CD14-positive monocyte (primary cell): ENCODE data around the gene BSDC1. TPM values are rescaled to one million over a fixed set of nuclear protein-coding genes. Genes with fewer than 3 reads are reported as not detected.
A peak's percentile ranks its signal among the peaks of the same experiment; 100 is the strongest.

Source experiments
- DNase-seq, 3 donors: peaks; one replicate each; pipeline ENCODE4 v3.0.0-alpha.2; 2011 to 2022
- H2AFZ ChIP-seq: 2 replicates; pipeline ENCODE4 v1.6.0; 2012; ENCODE audit warnings: mild to moderate bottlenecking, low read depth, low read length, inconsistent platforms; ENCODE audit not compliant: insufficient read depth, poor library complexity, severe bottlenecking
- H3K27ac ChIP-seq, 2 donors: 1 replicate in 1 of 2; 2 replicates in 1 of 2; pipeline ENCODE4 v1.5.1; 2012 to 2013; ENCODE audit warnings: low read length in 2 of 2, control low read depth in 1 of 2, inconsistent platforms in 1 of 2, low read depth in 1 of 2, mild to moderate bottlenecking in 1 of 2
- H3K27me3 ChIP-seq, 2 donors: one replicate each; pipeline versions ENCODE4 v1.6.0 to v1.6.1; 2011 to 2013; ENCODE audit warnings: low read length in 2 of 2; ENCODE audit not compliant: control insufficient read depth in 2 of 2, insufficient read depth in 2 of 2
- H3K36me3 ChIP-seq, 2 donors: replicated peaks in 1 of 2; 1 replicate in 1 of 2; 2 replicates in 1 of 2; pipeline versions ENCODE4 v1.5.1 to v1.6.1; 2012 to 2013; ENCODE audit warnings: low read length in 2 of 2, control low read depth in 1 of 2, inconsistent platforms in 1 of 2, mild to moderate bottlenecking in 1 of 2; ENCODE audit not compliant: insufficient read depth in 2 of 2, control insufficient read depth in 1 of 2
- H3K4me1 ChIP-seq, 2 donors: 1 replicate in 1 of 2; 2 replicates in 1 of 2; pipeline versions ENCODE4 v1.5.1 to v1.6.1; 2012 to 2013; ENCODE audit warnings: low read length in 2 of 2, control low read depth in 1 of 2, inconsistent platforms in 1 of 2, mild to moderate bottlenecking in 1 of 2, moderate library complexity in 1 of 2; ENCODE audit not compliant: insufficient read depth in 2 of 2, control insufficient read depth in 1 of 2
- H3K4me2 ChIP-seq: replicated peaks from 2 replicates; pipeline ENCODE3; 2012; ENCODE audit warnings: low read length, moderate library complexity, mild to moderate bottlenecking; ENCODE audit not compliant: poor library complexity, severe bottlenecking; ENCODE audit errors: extremely low read depth
- H3K4me3 ChIP-seq, 3 experiments: fragments of 200-600 bp in 1 of 3; sonication (generic) in 1 of 3; replicated peaks in 1 of 3; 1 replicate in 2 of 3; 2 replicates in 1 of 3; pipeline ENCODE4 v1.5.1; 2011 to 2013; ENCODE audit warnings: low read length in 3 of 3, mild to moderate bottlenecking in 3 of 3, control low read depth in 2 of 3, low read depth in 2 of 3, inconsistent platforms in 1 of 3, moderate library complexity in 1 of 3
- H3K79me2 ChIP-seq: 2 replicates; pipeline ENCODE4 v1.6.0; 2012; ENCODE audit warnings: mild to moderate bottlenecking, control low read depth, inconsistent platforms, low read length, moderate library complexity; ENCODE audit not compliant: insufficient read depth
- H3K9ac ChIP-seq: 2 replicates; pipeline ENCODE4 v1.6.0; 2017; ENCODE audit warnings: low read length, mild to moderate bottlenecking; ENCODE audit not compliant: insufficient read depth, poor library complexity, severe bottlenecking
- H3K9me3 ChIP-seq, 2 donors: replicated peaks in 1 of 2; 1 replicate in 1 of 2; 2 replicates in 1 of 2; pipeline versions ENCODE4 v1.5.1 to v1.6.1; 2012 to 2013; ENCODE audit warnings: low read length in 2 of 2, control low read depth in 1 of 2; ENCODE audit not compliant: control insufficient read depth in 1 of 2, insufficient read depth in 1 of 2
- H4K20me1 ChIP-seq: 2 replicates; pipeline ENCODE4 v1.6.0; 2012; ENCODE audit warnings: mild to moderate bottlenecking, low read length, control low read depth, moderate library complexity; ENCODE audit not compliant: insufficient read depth
- H3K27ac Mint-ChIP-seq, 7 donors: one replicate each; pipeline ENCODE4 v1.8.0; 2020; ENCODE audit warnings: mild to moderate bottlenecking in 7 of 7, mixed read lengths in 7 of 7, moderate library complexity in 6 of 7, inconsistent platforms in 2 of 7
- H3K27me3 Mint-ChIP-seq, 3 donors: one replicate each; pipeline ENCODE4 v1.8.0; 2021 to 2022; ENCODE audit warnings: low read depth in 3 of 3, mild to moderate bottlenecking in 3 of 3, mixed read lengths in 3 of 3, moderate library complexity in 3 of 3, inconsistent platforms in 1 of 3
- H3K36me3 Mint-ChIP-seq, 2 donors: one replicate each; pipeline ENCODE4 v1.8.0; 2020; ENCODE audit warnings: mixed read lengths in 2 of 2, inconsistent platforms in 1 of 2, mild to moderate bottlenecking in 1 of 2
- H3K4me1 Mint-ChIP-seq: one replicate; pipeline ENCODE4 v1.8.0; 2020; ENCODE audit warnings: mild to moderate bottlenecking, mixed read lengths
- H3K4me3 Mint-ChIP-seq, 2 donors: one replicate each; pipeline ENCODE4 v1.8.0; 2020; ENCODE audit warnings: mild to moderate bottlenecking in 2 of 2, mixed read lengths in 2 of 2, moderate library complexity in 1 of 2
- H3K9me3 Mint-ChIP-seq, 7 donors: one replicate each; pipeline ENCODE4 v1.8.0; 2020 to 2022; ENCODE audit warnings: mixed read lengths in 7 of 7, mild to moderate bottlenecking in 6 of 7, moderate library complexity in 6 of 7, inconsistent platforms in 2 of 7
- WGBS: methylation state at CpG from one replicate; pipeline ENCODE4 v1.1.5; 2013; ENCODE audit warnings: missing lambda C conversion rate; ENCODE audit not compliant: insufficient coverage; 5-methylcytosine and 5-hydroxymethylcytosine counted together
- intact Hi-C, 2 donors: fragments of 100-400 bp; cut with micrococcal nuclease; formaldehyde crosslinking; loops; one replicate each; pipeline versions ENCODE4 v1.15.0 to v1.15.1; 2023
- polyA plus RNA-seq, 3 donors: library from polyadenylated mRNA; depleted of rRNA in 1 of 3; unstranded in 2 of 3; stranded (reverse) in 1 of 3; fragments of 300-500 nt in 2 of 3; fragments of >200 nt in 1 of 3; fragmentation: Illumina TruSeq in 2 of 3; gene quantifications; 1 replicate in 2 of 3; 2 replicates in 1 of 3; pipeline ENCODE4 v1.2.3, GENCODE V29; 2012 to 2021
- TF ChIP-seq, protein P1 (sequence below): fragments of 200-600 bp; IDR thresholded peaks from one replicate; pipeline ENCODE4 v1.8.0; 2022; ENCODE audit warnings: antibody characterized with exemption, mild to moderate bottlenecking

The BSDC1 gene
- polyA plus RNA-seq, 3 donors: 19.0 to 42.4 (median 23.7) TPM

DNA sequence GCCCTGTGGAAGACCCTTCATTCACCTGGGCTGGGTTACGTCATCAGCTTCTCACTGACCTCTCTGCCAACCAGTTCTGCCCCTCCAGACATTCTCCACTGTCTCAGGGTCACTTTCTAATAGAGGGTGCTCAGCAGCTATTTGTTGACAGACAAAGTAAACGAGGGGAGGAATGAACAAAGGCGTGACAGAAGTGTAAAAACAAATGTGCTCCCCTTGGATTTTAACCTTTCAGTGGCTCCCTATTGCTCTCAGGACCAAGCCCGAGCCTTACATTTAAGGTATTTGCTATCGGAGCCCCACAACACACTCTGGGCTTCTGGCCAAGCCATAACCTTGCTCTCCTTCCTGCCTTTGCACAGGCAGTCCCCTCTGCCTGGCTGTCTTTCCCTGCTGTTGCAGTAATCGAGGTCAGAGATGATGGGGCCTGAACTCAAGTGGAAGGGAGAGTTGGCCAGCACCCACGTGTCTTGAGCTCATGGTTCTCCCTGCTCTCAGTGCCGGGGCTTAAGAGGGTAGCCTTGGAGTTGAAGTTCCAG, 48.9 kb downstream of the BSDC1 start:
- H3K9me3 Mint-ChIP-seq: peaks cover 0 to 4% (median 3%) of the 10 kb centered on the region in 7 donors
- H3K27ac Mint-ChIP-seq: peak overlapping the region in 1 of 7 donors; percentile 27
- Histone ChIP-seq H3K4me2 (no peak overlapping the region), H2AFZ (no peak overlapping the region), H4K20me1 (no peaks in the 10 kb centered on the region), H3K9ac (no peak overlapping the region), H3K36me3 (no peaks in the 10 kb centered on the region), H3K27ac (no peak overlapping the region), H3K4me3 (no peak overlapping the region), H3K27me3 (peaks cover 6 to 31% of the 10 kb centered on the region in 2 donors), H3K79me2 (no peaks in the 10 kb centered on the region), H3K4me1 (peaks cover 26 to 42% of the 10 kb centered on the region in 2 donors), H3K9me3 (no peaks in the 10 kb centered on the region)
- peaks cover 46 to 62% (median 55%) of the 10 kb centered on the region in 3 donors for H3K27me3 Mint-ChIP-seq
- 0% methylated on average over 5 of the region's 8 CpGs for WGBS
- DNase-seq: no peak
- peaks cover under 1 to 13% of the 10 kb centered on the region in 2 donors for H3K36me3 Mint-ChIP-seq
- peaks cover 51% of the 10 kb centered on the region for H3K4me1 Mint-ChIP-seq
- H3K4me3 Mint-ChIP-seq: peak overlapping the region in 1 of 2 donors; percentile 84
- TF ChIP-seq, protein P1, sequence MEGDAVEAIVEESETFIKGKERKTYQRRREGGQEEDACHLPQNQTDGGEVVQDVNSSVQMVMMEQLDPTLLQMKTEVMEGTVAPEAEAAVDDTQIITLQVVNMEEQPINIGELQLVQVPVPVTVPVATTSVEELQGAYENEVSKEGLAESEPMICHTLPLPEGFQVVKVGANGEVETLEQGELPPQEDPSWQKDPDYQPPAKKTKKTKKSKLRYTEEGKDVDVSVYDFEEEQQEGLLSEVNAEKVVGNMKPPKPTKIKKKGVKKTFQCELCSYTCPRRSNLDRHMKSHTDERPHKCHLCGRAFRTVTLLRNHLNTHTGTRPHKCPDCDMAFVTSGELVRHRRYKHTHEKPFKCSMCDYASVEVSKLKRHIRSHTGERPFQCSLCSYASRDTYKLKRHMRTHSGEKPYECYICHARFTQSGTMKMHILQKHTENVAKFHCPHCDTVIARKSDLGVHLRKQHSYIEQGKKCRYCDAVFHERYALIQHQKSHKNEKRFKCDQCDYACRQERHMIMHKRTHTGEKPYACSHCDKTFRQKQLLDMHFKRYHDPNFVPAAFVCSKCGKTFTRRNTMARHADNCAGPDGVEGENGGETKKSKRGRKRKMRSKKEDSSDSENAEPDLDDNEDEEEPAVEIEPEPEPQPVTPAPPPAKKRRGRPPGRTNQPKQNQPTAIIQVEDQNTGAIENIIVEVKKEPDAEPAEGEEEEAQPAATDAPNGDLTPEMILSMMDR: no peak
- intact Hi-C loops: no loop called here

DNA sequence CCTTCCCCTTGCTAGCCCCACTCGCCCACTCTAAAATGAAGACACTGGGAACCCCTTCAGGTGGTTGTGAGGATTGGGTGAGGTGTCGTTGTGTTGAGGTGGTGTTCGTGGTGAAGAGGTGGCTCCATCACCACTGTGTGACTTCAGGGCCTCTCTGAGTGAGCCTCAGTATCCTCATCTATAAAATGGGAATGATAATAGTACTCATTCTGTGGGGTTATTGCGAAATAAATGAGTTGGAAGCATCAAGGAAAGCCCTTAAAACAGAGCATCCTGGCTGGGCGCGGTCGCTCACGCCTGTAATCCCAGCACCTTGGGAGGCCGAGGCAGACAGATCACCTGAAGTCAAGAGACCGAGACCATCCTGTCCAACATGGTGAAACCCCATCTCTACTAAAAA, 51.5 kb downstream of the BSDC1 start:
- Histone ChIP-seq H2AFZ (no peak overlapping the region), H3K36me3 (no peaks in the 10 kb centered on the region), H3K4me2 (no peak overlapping the region), H3K4me3 (no peak overlapping the region), H3K9ac (no peak overlapping the region), H3K27me3 (peaks cover 6 to 27% of the 10 kb centered on the region in 2 donors), H3K27ac (no peak overlapping the region), H3K4me1 (peaks cover 28 to 42% of the 10 kb centered on the region in 2 donors), H3K79me2 (no peaks in the 10 kb centered on the region), H4K20me1 (no peaks in the 10 kb centered on the region), H3K9me3 (no peaks in the 10 kb centered on the region)
- peaks cover 45 to 57% (median 50%) of the 10 kb centered on the region in 3 donors for H3K27me3 Mint-ChIP-seq
- H3K36me3 Mint-ChIP-seq: peaks cover 10 to 26% of the 10 kb centered on the region in 2 donors
- DNase-seq: no peak
- no peak overlapping the region for H3K4me3 Mint-ChIP-seq
- H3K4me1 Mint-ChIP-seq: peaks cover 53% of the 10 kb centered on the region
- intact Hi-C loops: no loop called here
- H3K27ac Mint-ChIP-seq: peak overlapping the region in 3 of 7 donors; percentile 16 to 58 (median 30)
- H3K9me3 Mint-ChIP-seq: peaks cover 0 to 4% (median 2%) of the 10 kb centered on the region in 7 donors
- no CpG with 5 or more reads among the region's 10 CpGs for WGBS
- TF ChIP-seq, protein P1: no peak
